ENCODE data around the gene LMO1. TPM values are rescaled to one million over a fixed set of nuclear protein-coding genes. Genes with fewer than 3 reads are reported as not detected.

The LMO1 gene
- total RNA-seq, 1 donor from 2014 or later, result not detected

GRCh38 chr11:8249482-8249881 is 14.2 kb downstream of the LMO1 start:
- DNase-seq (ENCODE audit: low spot score), result peak; percentile 53

GRCh38 chr11:8248786-8249185 is 14.9 kb downstream of the LMO1 start:
- no peak for DNase-seq (ENCODE audit: low spot score)

- DNase-seq (ENCODE audit: low spot score), result no peak
These were observed 16.4 kb downstream of the LMO1 start for GRCh38 chr11:8247312-8247711.

GRCh38 chr11:8243458-8243857 is 20.2 kb downstream of the LMO1 start:
- no peak for DNase-seq (ENCODE audit: low spot score)

- no peak for DNase-seq (ENCODE audit: low spot score)
These were observed 21.0 kb downstream of the LMO1 start for GRCh38 chr11:8242499-8243280.

- no peak for DNase-seq (ENCODE audit: low spot score)
These were observed 21.6 kb downstream of the LMO1 start for GRCh38 chr11:8242118-8242475.

GRCh38 chr11:8241373-8242117 is 22.1 kb downstream of the LMO1 start:
- DNase-seq (ENCODE audit: low spot score), result no peak

GRCh38 chr11:8239536-8240228 is 24.0 kb downstream of the LMO1 start:
- no peak for DNase-seq (ENCODE audit: low spot score)

- no peak for DNase-seq (ENCODE audit: low spot score)
These were observed 24.6 kb downstream of the LMO1 start for GRCh38 chr11:8239040-8239439.

- no peak for DNase-seq (ENCODE audit: low spot score)
These were observed 26.2 kb downstream of the LMO1 start for GRCh38 chr11:8237453-8237852.

GRCh38 chr11:8235925-8236324 is 27.8 kb downstream of the LMO1 start:
- no peak for DNase-seq (ENCODE audit: low spot score)

GRCh38 chr11:8234910-8235309 is 28.8 kb downstream of the LMO1 start:
- no peak for DNase-seq (ENCODE audit: low spot score)

- no peak for DNase-seq (ENCODE audit: low spot score)
These were observed 29.3 kb downstream of the LMO1 start for GRCh38 chr11:8234425-8234821.

GRCh38 chr11:8233691-8234424 is 29.8 kb downstream of the LMO1 start:
- no peak for DNase-seq (ENCODE audit: low spot score)

GRCh38 chr11:8232849-8233606 is 30.6 kb downstream of the LMO1 start:
- no peak for DNase-seq (ENCODE audit: low spot score)

- DNase-seq (ENCODE audit: low spot score), result no peak
These were observed 31.3 kb downstream of the LMO1 start for GRCh38 chr11:8232414-8232813.

GRCh38 chr11:8231979-8232378 is 31.7 kb downstream of the LMO1 start:
- no peak for DNase-seq (ENCODE audit: low spot score)

GRCh38 chr11:8230921-8231847 is 32.5 kb downstream of the LMO1 start:
- DNase-seq (ENCODE audit: low spot score), result no peak

- no peak for DNase-seq (ENCODE audit: low spot score)
These were observed 33.4 kb downstream of the LMO1 start for GRCh38 chr11:8230178-8230859.

All from mesenteric fat pad (tissue), 1 donor.